Fibroblast of skin of left biceps (primary cell): ENCODE results near the gene NKD2.
A peak's percentile ranks its signal among the peaks of the same experiment; 100 is the strongest.
"Not testable (repeated sequence)": the region's sequence is repeated elsewhere in the genome, so short reads cannot be mapped to it uniquely, and the experiment has no call there.

ENCODE experiments used
- DNase-seq, 2 experiments: peaks; one replicate each; pipeline ENCODE4 v3.0.0-alpha.2; 2013; ENCODE audit warnings: low read depth in 2 of 2

Gene NKD2

GRCh38 chr5:1013238-1013947, 4.8 kb downstream of the NKD2 start:
- DNase-seq = no peak

GRCh38 chr5:1013948-1014301, 5.3 kb downstream of the NKD2 start:
- DNase-seq = no peak

- DNase-seq = no peak
These were observed 5.7 kb downstream of the NKD2 start for GRCh38 chr5:1014346-1014745.

- DNase-seq = no peak
These were observed 6.2 kb downstream of the NKD2 start for GRCh38 chr5:1014781-1015221.

- no peak for DNase-seq
These were observed 6.9 kb downstream of the NKD2 start for GRCh38 chr5:1015507-1015906.

GRCh38 chr5:1016036-1016435, 7.4 kb downstream of the NKD2 start:
- DNase-seq = no peak

GRCh38 chr5:1016476-1016875, 7.9 kb downstream of the NKD2 start:
- DNase-seq = no peak

- no peak for DNase-seq
These were observed 8.5 kb downstream of the NKD2 start for GRCh38 chr5:1017056-1017455.

GRCh38 chr5:1017691-1018455, 9.3 kb downstream of the NKD2 start:
- no peak for DNase-seq

- DNase-seq = no peak
These were observed 10.0 kb downstream of the NKD2 start for GRCh38 chr5:1018596-1018995.

GRCh38 chr5:1019001-1019905, 10.7 kb downstream of the NKD2 start:
- DNase-seq = no peak

GRCh38 chr5:1020452-1020961, 11.9 kb downstream of the NKD2 start:
- DNase-seq = no peak

GRCh38 chr5:1021136-1021968, 12.8 kb downstream of the NKD2 start:
- peak in 1 of 2 experiments; percentile 10 for DNase-seq

- DNase-seq = not testable (repeated sequence)
These were observed 13.4 kb downstream of the NKD2 start for GRCh38 chr5:1021969-1022336.

GRCh38 chr5:1026700-1027621, 18.4 kb downstream of the NKD2 start:
- no peak for DNase-seq

- no peak for DNase-seq
These were observed 19.2 kb downstream of the NKD2 start for GRCh38 chr5:1027631-1028441.

GRCh38 chr5:1028481-1029281, 20.1 kb downstream of the NKD2 start:
- no peak for DNase-seq

GRCh38 chr5:1029282-1029944, 20.8 kb downstream of the NKD2 start:
- DNase-seq = no peak
